Thyroid gland (tissue), 4 donors: ENCODE measurements around the gene PAFAH1B1. TPM values are rescaled to one million over a fixed set of nuclear protein-coding genes. Genes with fewer than 3 reads are reported as not detected.

Experiments used
- DNase-seq, 2 donors: peaks; one replicate each; pipeline ENCODE4 v3.0.0-alpha.2; 2019
- H3K27ac ChIP-seq, 3 donors: fragments of 200-600 bp; sonication (generic); 1 replicate in 2 of 3; 2 replicates in 1 of 3; pipeline ENCODE4 v1.5.1; 2016 to 2019; ENCODE audit warnings: mild to moderate bottlenecking in 1 of 3, moderate library complexity in 1 of 3
- H3K27me3 ChIP-seq: fragments of 200-600 bp; sonication (generic); one replicate; pipeline ENCODE4 v1.5.1; 2019
- H3K36me3 ChIP-seq, 2 donors: fragments of 200-600 bp; sonication (generic); one replicate each; pipeline ENCODE4 v1.5.1; 2016 to 2019
- H3K4me1 ChIP-seq, 2 donors: fragments of 200-600 bp; sonication (generic); one replicate each; pipeline ENCODE4 v1.5.1; 2017 to 2019
- H3K4me3 ChIP-seq, 3 donors: fragments of 200-600 bp; sonication (generic); replicated peaks in 1 of 3; 1 replicate in 2 of 3; 2 replicates in 1 of 3; pipeline ENCODE4 v1.5.1; 2016; ENCODE audit warnings: mild to moderate bottlenecking in 1 of 3
- H3K9me3 ChIP-seq: fragments of 200-600 bp; sonication (generic); one replicate; pipeline ENCODE4 v1.5.1; 2017
- CTCF ChIP-seq, 6 experiments: fragments of 200-600 bp in 3 of 6; fragments of 450-650 bp in 3 of 6; sonication (generic) in 3 of 6; IDR thresholded peaks; one replicate each; pipeline ENCODE4 v1.5.1; 2016 to 2019; ENCODE audit warnings: antibody characterized with exemption in 6 of 6, mild to moderate bottlenecking in 2 of 6, inconsistent platforms in 1 of 6, moderate library complexity in 1 of 6
- POLR2A ChIP-seq, 2 donors: fragments of 450-650 bp; IDR thresholded peaks; one replicate each; pipeline ENCODE4 v1.6.1; 2017; ENCODE audit warnings: antibody characterized with exemption in 2 of 2, mild to moderate bottlenecking in 2 of 2, moderate library complexity in 1 of 2
- WGBS, 2 donors: methylation state at CpG; one replicate each; pipeline ENCODE4 v1.1.5; 2017; 5-methylcytosine and 5-hydroxymethylcytosine counted together
- intact Hi-C: fragments of 100-400 bp; cut with DNase I; formaldehyde crosslinking; loops from one replicate; pipeline ENCODE4 v1.15.1; 2023
- total RNA-seq, 4 donors: library from RNA; depleted of rRNA; stranded (reverse); fragments of >200 nt; gene quantifications; one replicate each; pipeline ENCODE4 v1.2.3, GENCODE V29; 2016

The PAFAH1B1 gene
- total RNA-seq, 4 donors from 2014 or later, result 102 to 184 (median 109) TPM

GRCh38 chr17:2705888-2706795 lies 112.7 kb downstream of the PAFAH1B1 start:
- peak in 1 of 2 donors; percentile 40 for DNase-seq
- TF ChIP-seq POLR2A (IDR thresholded peaks at IDR 0.05) (no peak), CTCF (IDR thresholded peaks at IDR 0.05) (no peak)
- Histone ChIP-seq H3K27me3 (no peaks in the 10 kb centered on the region), H3K9me3 (no peaks in the 10 kb centered on the region), H3K4me3 (no peak overlapping the region), H3K27ac (no peak overlapping the region), H3K4me1 (peaks cover 32 to 34% of the 10 kb centered on the region in 2 donors), H3K36me3 (peaks cover 21 to 22% of the 10 kb centered on the region in 2 donors)
- intact Hi-C loops, result loop anchor here (10.0 kb wide), 1 partner anchor 281 kb away; no protein-coding TSS in a partner anchor
- 91% methylated on average over 21 to 24 of the region's 25 CpGs for WGBS, 2 donors

GRCh38 chr17:2706911-2707510 lies 113.6 kb downstream of the PAFAH1B1 start:
- H3K4me1 ChIP-seq, result peaks cover 32 to 34% of the 10 kb centered on the region in 2 donors
- H3K27ac ChIP-seq, result no peak overlapping the region
- no peaks in the 10 kb centered on the region for H3K9me3 ChIP-seq
- intact Hi-C loops, result loop anchor here (10.0 kb wide), 1 partner anchor 282 kb away; no protein-coding TSS in a partner anchor
- H3K27me3 ChIP-seq, result no peaks in the 10 kb centered on the region
- H3K36me3 ChIP-seq, result peaks cover 13 to 14% of the 10 kb centered on the region in 2 donors
- no peak for DNase-seq
- 84 to 90% methylated on average over 13 to 21 of the region's 21 CpGs for WGBS, 2 donors
- TF ChIP-seq POLR2A (IDR thresholded peaks at IDR 0.05), result no peak
- TF ChIP-seq CTCF (IDR thresholded peaks at IDR 0.05), result no peak
- H3K4me3 ChIP-seq, result no peak overlapping the region

- no peaks in the 10 kb centered on the region for H3K9me3 ChIP-seq
- no peaks in the 10 kb centered on the region for H3K27me3 ChIP-seq
- 84 to 89% methylated on average over 5 to 7 of the region's 13 CpGs for WGBS, 2 donors
- no peak overlapping the region for H3K4me3 ChIP-seq
- peaks cover 41 to 43% of the 10 kb centered on the region in 2 donors for H3K4me1 ChIP-seq
- peaks cover 4 to 5% of the 10 kb centered on the region in 2 donors for H3K36me3 ChIP-seq
- H3K27ac ChIP-seq, result peak overlapping the region in 1 of 3 donors; percentile 10
- intact Hi-C loops, result loop anchor here (10.0 kb wide), 1 partner anchor 283 kb away; no protein-coding TSS in a partner anchor
- DNase-seq, result peak; percentile 53 to 57
- TF ChIP-seq POLR2A (IDR thresholded peaks at IDR 0.05) (no peak), CTCF (IDR thresholded peaks at IDR 0.05) (peak in 4 of 6 experiments; percentile 17 to 39 (median 26))
These were observed 114.5 kb downstream of the PAFAH1B1 start for GRCh38 chr17:2707721-2708584.

- H3K4me1 ChIP-seq, result peaks cover 44 to 46% of the 10 kb centered on the region in 2 donors
- DNase-seq, result no peak
- H3K27me3 ChIP-seq, result no peaks in the 10 kb centered on the region
- 73 to 80% methylated on average over 17 to 20 of the region's 21 CpGs for WGBS, 2 donors
- TF ChIP-seq CTCF (IDR thresholded peaks at IDR 0.05) (no peak), POLR2A (IDR thresholded peaks at IDR 0.05) (no peak)
- H3K36me3 ChIP-seq, result no peaks in the 10 kb centered on the region
- no peak overlapping the region for H3K4me3 ChIP-seq
- H3K27ac ChIP-seq, result no peak overlapping the region
- intact Hi-C loops, result loop anchor here (10.0 kb wide), 1 partner anchor 284 kb away; no protein-coding TSS in a partner anchor
- H3K9me3 ChIP-seq, result no peaks in the 10 kb centered on the region
These were observed 115.2 kb downstream of the PAFAH1B1 start for GRCh38 chr17:2708585-2709182.
